Spinal cord (tissue), 10 donors: Measurements from ENCODE around the gene ELMOD3. TPM values are rescaled to one million over a fixed set of nuclear protein-coding genes. Genes with fewer than 3 reads are reported as not detected.
A peak's percentile ranks its signal among the peaks of the same experiment; 100 is the strongest.

Experiments
- DNase-seq, 6 donors: peaks; one replicate each; pipeline versions ENCODE4 v3.0.0 to v3.0.0-alpha.2; 2013 to 2015; ENCODE audit warnings: low spot score in 6 of 6, low read depth in 4 of 6
- H3K27ac ChIP-seq: one replicate; pipeline ENCODE4 v1.5.1; 2013; ENCODE audit warnings: low read depth, low read length, control low read depth
- H3K27me3 ChIP-seq: one replicate; pipeline ENCODE4 v1.6.1; 2013; ENCODE audit warnings: low read length; ENCODE audit not compliant: control insufficient read depth, insufficient read depth
- H3K36me3 ChIP-seq: one replicate; pipeline ENCODE4 v1.6.1; 2013; ENCODE audit warnings: low read length; ENCODE audit not compliant: control insufficient read depth, insufficient read depth
- H3K4me1 ChIP-seq: one replicate; pipeline ENCODE4 v1.6.1; 2013; ENCODE audit warnings: low read length; ENCODE audit not compliant: control insufficient read depth, insufficient read depth
- H3K4me3 ChIP-seq: one replicate; pipeline ENCODE4 v1.5.1; 2013; ENCODE audit warnings: low read depth, low read length, control low read depth
- H3K9me3 ChIP-seq: one replicate; pipeline ENCODE4 v1.6.1; 2013; ENCODE audit warnings: low read length; ENCODE audit not compliant: control insufficient read depth, insufficient read depth
- WGBS: methylation state at CpG from one replicate; pipeline ENCODE4 v1.1.5; 2013; ENCODE audit warnings: missing lambda C conversion rate; ENCODE audit not compliant: insufficient coverage; 5-methylcytosine and 5-hydroxymethylcytosine counted together
- polyA plus RNA-seq, 2 donors: library from polyadenylated mRNA; unstranded; fragments of 120-200 nt; gene quantifications; one replicate each; pipeline ENCODE4 v1.2.1, GENCODE V29; 2013; ENCODE audit not compliant: insufficient read length in 2 of 2
- total RNA-seq, 2 donors: library from RNA; depleted of rRNA in 1 of 2; stranded (reverse); fragments of 120-200 nt in 1 of 2; fragments of >200 nt in 1 of 2; gene quantifications; one replicate each; pipeline versions ENCODE4 v1.2.3 to v1.2.4, GENCODE V29; 2013 to 2014
- donor health status: healthy.

ELMOD3 gene
- total and polyA plus RNA-seq, 4 donors: 17.4 to 35.7 (median 24.5) TPM

DNA sequence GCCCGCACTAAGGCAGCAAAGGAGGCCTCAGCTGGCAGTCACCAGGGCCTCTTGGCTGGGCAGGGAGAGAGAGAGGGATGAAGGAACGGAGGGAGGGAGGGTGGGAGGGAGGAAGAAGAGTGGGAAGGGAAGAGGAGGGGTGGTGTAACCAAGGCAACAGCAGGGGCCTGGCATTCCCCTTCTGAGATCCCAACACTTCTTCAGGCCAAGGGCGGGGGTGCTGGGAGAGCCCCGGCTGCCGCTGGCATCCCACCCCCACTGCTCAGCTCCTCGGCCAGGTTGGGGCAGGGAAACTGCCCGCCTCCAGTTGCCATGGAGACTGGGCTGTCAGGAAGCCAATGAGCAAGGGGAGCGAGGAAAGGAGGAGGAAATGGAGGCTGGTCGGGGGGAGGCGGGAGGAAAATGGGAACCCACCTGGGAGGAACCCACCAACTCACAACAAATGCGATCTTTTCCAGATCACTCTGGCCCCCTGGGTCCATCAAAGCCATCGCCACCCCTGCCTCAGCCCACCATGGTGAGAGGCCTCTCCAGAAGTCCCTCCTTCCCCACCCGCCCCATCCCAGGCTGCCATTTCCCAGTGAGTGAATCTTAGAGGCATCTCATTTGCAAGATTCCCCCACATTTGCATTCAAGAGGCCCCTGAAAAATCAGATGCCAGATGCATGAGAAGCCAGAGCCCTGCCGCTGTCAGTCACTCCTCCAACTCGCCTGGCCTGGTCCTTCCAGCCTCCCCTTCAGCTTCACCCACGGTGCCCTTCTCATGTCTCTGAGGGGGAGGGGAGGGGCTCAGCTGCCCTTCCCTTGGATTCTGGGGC is 76.4 kb downstream of the ELMOD3 start:
- Histone ChIP-seq H3K36me3 (no peaks in the 10 kb centered on the region), H3K9me3 (no peaks in the 10 kb centered on the region), H3K4me3 (no peak overlapping the region), H3K4me1 (peaks cover 68% of the 10 kb centered on the region), H3K27me3 (no peaks in the 10 kb centered on the region), H3K27ac (peak overlapping the region; percentile 93)
- DNase-seq: peak; percentile 88 to 99 (median 96)
- WGBS: 14% methylated on average over 6 of the region's 16 CpGs

DNA sequence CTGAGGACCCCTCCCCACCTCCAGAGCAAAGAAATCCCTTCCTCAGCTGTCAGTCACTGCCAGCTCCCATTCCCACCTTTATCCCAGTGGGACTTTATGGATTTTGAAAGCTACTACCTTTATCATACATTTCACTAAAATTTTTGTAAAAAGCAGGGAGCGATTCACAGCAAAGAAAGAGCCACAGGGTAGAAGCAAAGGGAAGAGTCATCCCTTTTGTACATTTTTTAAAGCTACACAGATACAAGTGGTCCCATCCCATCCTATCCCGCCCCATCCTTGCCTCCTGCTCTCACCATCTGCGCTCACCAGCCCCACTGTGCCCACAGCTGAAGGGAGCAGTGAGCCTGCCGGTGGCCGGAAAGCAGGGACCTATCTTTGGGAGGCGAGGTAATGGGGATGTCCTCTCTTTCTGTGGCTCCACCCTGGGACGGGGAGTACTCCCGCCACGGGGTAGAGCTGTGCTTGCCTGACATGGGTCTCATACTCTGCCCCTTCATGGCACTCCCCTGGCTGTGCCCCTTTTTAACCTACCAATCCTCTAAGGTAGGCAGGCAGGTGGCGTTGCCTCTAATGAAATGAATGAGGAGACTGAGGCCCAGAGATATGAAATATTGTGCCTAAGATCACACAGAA is 77.1 kb downstream of the ELMOD3 start:
- DNase-seq: peak in 2 of 6 donors; percentile 55 to 62

DNA sequence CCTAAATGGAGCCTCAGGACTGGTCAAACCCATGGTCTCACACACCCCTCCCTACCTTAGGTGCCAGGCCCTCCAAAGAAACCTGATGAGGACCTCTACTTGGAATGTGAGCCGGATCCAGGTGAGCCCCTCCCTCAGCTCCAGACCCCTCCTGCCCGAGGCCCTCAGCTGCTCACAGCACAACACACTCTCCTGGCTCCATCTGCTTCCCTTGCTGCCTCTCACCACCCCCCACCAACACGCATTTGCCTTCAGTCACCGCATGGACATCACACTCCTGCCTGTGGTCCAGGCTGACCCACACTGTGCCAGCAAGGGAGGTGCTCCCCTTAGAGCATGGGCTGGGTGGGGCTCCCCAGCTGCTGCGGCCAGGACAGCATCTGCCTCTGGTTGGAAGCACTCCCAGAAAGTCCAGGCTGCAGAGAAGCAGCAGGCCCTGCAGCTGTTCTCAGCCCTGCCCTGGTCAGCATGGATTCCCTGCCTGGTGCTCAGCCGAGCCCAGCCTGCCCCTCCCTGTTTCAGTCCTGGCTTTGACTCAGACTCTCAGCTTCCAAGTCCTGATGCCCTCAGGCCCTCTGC is 79.0 kb downstream of the ELMOD3 start:
- WGBS: 29% methylated on average over 6 of the region's 6 CpGs
- Histone ChIP-seq H3K4me3 (no peak overlapping the region), H3K27ac (peak overlapping the region; percentile 65), H3K4me1 (peaks cover 92% of the 10 kb centered on the region), H3K9me3 (no peaks in the 10 kb centered on the region), H3K36me3 (no peaks in the 10 kb centered on the region), H3K27me3 (no peaks in the 10 kb centered on the region)
- peak in 2 of 6 donors; percentile 68 to 87 for DNase-seq

More for the DNA sequence above, 77.1 kb downstream of the ELMOD3 start:
- H3K27ac ChIP-seq: peak overlapping the region; percentile 89
- no peaks in the 10 kb centered on the region for H3K27me3 ChIP-seq
- no peak overlapping the region for H3K4me3 ChIP-seq
- H3K9me3 ChIP-seq: no peaks in the 10 kb centered on the region
- WGBS: 33% methylated on average over 3 of the region's 10 CpGs
- no peaks in the 10 kb centered on the region for H3K36me3 ChIP-seq
- peaks cover 76% of the 10 kb centered on the region for H3K4me1 ChIP-seq

DNA sequence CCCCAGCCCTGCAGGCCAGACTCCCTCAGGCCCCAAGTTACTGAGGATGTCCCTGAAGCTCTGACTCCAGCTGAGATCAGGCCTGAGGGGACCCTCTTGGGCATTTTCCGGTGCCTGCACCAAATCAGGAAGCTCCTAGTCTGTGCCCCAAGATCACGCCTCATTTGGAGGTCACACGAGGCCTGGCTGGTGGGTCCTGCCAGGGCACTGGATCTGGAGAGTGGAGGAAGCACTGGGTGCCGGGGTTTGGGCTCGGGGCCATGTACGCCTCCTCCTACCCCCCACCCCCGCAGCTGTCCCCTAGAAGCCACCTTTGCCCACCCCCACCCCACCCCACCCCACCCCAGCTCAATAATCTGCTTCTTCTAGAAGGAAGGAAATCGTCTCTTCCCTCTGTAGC is 80.1 kb downstream of the ELMOD3 start:
- WGBS: 83% methylated on average over 1 of the region's 8 CpGs
- no peak overlapping the region for H3K4me3 ChIP-seq
- no peak overlapping the region for H3K27ac ChIP-seq
- no peak for DNase-seq
- H3K4me1 ChIP-seq: peaks cover 91% of the 10 kb centered on the region
- no peaks in the 10 kb centered on the region for H3K9me3 ChIP-seq
- H3K27me3 ChIP-seq: no peaks in the 10 kb centered on the region
- no peaks in the 10 kb centered on the region for H3K36me3 ChIP-seq

DNA sequence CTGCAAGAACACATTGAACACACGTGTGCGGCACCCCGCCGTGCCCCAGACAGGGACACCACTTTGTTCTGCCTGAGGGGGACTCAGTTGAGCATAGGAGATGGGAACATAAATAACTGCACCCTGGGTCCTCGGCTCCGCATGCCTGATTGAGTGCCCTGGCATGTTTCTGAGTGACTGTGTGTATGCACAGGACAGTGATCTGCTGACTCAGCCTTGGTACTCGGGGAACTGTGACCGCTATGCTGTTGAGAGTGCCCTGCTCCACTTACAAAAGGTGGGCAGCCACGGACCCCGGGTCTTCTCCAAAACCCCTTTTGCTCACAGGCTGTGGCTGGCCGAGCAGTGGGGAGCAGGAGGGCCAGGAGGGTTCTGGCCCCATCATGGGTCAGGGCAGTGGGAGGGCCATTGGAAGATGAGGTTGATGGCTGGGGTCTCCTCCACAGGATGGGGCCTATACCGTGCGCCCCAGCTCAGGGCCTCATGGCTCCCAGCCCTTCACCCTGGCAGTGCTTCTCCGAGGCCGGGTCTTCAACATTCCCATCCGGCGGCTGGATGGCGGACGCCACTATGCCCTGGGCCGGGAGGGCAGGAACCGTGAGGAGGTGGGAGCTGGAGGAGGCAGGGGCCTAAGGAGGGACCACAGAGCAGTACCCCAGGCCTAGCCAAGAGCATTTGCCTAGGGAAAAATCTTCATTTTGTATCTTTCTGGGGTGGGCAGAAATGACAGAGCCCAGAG is 80.8 kb downstream of the ELMOD3 start:
- Histone ChIP-seq H3K4me3 (no peak overlapping the region), H3K27me3 (no peaks in the 10 kb centered on the region), H3K27ac (no peak overlapping the region), H3K9me3 (no peaks in the 10 kb centered on the region), H3K36me3 (no peaks in the 10 kb centered on the region), H3K4me1 (peaks cover 85% of the 10 kb centered on the region)
- DNase-seq: peak in 1 of 6 donors; percentile 31
- 71% methylated on average over 19 of the region's 21 CpGs for WGBS

DNA sequence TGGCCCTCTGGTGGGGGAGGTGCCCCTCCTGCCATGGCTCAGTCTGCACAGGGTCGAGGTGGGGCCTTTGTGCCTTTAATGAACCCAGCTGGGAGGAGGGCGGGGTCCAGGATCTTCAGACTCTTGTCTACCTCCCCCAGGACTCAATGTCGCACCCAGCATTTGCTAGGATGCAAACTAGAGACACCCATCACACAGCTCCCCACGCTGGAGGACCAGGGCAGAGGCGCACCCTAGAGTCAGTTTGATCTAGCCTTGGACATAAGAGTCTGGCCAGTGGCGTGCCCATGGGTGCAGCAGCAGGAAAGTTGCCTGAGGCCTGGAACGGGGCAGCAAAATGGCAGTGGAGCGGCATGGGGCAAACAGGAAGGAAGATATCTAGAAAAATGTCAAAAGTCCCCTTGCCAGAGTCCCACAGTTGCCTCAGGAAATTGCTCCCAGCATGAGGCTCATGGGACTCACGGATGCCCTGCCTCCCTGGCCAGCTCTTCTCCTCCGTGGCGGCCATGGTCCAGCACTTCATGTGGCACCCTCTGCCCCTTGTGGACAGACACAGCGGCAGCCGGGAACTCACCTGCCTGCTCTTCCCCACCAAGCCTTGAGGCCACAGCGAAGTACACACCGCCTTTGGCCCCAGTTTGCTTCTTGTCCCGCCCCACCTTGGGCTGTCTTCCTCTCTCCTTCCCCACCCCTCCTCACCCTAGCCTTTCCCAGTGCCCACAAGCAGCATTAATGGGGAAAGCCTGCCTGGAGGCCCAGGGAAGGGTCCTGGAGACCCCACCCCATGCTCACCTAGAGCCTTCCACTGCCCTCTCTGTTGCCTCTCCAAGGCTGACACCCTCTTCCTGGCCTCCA is 81.6 kb downstream of the ELMOD3 start:
- peaks cover 76% of the 10 kb centered on the region for H3K4me1 ChIP-seq
- no peak overlapping the region for H3K4me3 ChIP-seq
- 86% methylated on average over 16 of the region's 16 CpGs for WGBS
- no peaks in the 10 kb centered on the region for H3K36me3 ChIP-seq
- DNase-seq: no peak
- H3K27me3 ChIP-seq: no peaks in the 10 kb centered on the region
- H3K27ac ChIP-seq: no peak overlapping the region
- no peaks in the 10 kb centered on the region for H3K9me3 ChIP-seq

DNA sequence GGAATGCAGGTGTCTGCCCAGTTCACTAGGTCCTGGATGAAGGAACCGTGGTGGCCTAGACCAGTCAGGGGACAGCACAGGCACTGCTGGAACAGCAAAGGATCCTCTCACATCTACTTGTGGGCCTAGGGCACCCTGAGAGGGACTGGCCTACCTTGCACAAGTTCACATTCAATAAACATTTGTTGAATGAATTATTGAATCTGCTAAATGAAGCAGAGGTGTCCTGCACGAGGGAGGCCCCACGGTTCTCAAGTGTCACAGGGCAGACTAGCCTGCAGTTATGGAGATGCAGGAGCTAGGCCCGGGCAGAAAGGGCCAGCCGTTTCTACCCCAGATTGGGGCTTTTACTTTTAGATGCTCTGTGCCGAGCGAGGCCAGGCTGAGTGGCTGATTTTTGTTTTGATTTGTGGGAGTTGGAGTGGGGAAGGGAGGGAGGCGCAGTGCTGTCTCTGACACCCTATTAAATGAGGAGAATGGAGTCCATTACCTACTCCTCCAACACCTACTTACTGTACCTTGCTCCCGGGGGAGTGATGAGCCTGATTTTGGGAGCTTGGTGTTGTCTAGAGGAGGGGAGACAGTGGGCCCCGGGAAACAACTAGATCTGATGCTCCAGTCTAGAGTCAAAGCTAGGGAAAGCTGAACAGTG is 82.4 kb downstream of the ELMOD3 start:
- no peaks in the 10 kb centered on the region for H3K9me3 ChIP-seq
- peak overlapping the region; percentile 84 for H3K27ac ChIP-seq
- peaks cover 69% of the 10 kb centered on the region for H3K4me1 ChIP-seq
- H3K4me3 ChIP-seq: no peak overlapping the region
- 47% methylated on average over 8 of the region's 10 CpGs for WGBS
- H3K36me3 ChIP-seq: no peaks in the 10 kb centered on the region
- no peaks in the 10 kb centered on the region for H3K27me3 ChIP-seq
- no peak for DNase-seq

DNA sequence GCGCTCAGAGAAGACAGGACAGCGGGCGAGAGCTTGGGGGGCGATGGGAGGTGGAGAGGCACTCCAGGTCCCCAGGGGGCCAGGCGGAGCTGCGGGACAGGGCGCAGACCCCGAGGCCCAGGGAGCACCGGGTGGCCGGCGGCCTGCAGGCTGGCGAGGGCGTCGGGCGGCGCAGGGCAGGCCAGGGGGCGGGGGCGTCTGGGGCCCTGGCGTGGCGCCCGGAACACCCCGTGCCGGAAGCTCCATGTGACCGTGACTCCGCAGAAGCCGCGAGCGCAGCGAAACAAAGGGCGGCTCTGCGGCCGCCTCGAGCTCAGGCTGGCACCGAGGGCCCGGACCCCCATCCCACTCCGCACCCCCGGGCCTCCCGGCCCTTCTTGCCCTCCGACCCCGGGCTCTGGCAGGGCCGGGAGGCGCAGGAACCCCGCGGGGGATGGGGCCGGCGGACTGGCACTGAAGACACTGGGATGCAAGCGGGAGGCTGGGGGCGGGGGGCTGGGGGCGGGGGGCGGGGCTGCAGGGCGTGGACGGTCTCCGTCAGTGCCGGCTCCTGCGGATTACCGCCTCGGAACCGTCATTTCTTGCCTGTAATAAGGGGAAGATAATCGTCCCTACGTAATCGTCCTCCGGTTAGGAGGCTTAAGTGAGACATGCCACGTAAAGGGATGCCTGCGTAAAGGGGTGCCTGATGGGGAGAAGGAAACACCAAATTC is 83.1 kb downstream of the ELMOD3 start:
- peak overlapping the region; percentile 44 for H3K4me3 ChIP-seq
- no peaks in the 10 kb centered on the region for H3K9me3 ChIP-seq
- peak overlapping the region; percentile 84 for H3K27ac ChIP-seq
- DNase-seq: peak in 3 of 6 donors; percentile 76 to 96 (median 95)
- H3K27me3 ChIP-seq: no peaks in the 10 kb centered on the region
- no peaks in the 10 kb centered on the region for H3K36me3 ChIP-seq
- peaks cover 65% of the 10 kb centered on the region for H3K4me1 ChIP-seq
- 0% methylated on average over 46 of the region's 64 CpGs for WGBS
